C4-2B (cell line): ENCODE measurements around the gene TNMD.

Experiments used
- ZFX ChIP-seq: fragments of 450-650 bp; IDR thresholded peaks from 2 replicates; pipeline ENCODE4 v1.6.1; 2017
- TF ChIP-seq, protein P1 (sequence below): fragments of 450-650 bp; conservative IDR thresholded peaks from 2 replicates; pipeline ENCODE4 v1.5.1; 2017; ENCODE audit warnings: mild to moderate bottlenecking

DNA sequence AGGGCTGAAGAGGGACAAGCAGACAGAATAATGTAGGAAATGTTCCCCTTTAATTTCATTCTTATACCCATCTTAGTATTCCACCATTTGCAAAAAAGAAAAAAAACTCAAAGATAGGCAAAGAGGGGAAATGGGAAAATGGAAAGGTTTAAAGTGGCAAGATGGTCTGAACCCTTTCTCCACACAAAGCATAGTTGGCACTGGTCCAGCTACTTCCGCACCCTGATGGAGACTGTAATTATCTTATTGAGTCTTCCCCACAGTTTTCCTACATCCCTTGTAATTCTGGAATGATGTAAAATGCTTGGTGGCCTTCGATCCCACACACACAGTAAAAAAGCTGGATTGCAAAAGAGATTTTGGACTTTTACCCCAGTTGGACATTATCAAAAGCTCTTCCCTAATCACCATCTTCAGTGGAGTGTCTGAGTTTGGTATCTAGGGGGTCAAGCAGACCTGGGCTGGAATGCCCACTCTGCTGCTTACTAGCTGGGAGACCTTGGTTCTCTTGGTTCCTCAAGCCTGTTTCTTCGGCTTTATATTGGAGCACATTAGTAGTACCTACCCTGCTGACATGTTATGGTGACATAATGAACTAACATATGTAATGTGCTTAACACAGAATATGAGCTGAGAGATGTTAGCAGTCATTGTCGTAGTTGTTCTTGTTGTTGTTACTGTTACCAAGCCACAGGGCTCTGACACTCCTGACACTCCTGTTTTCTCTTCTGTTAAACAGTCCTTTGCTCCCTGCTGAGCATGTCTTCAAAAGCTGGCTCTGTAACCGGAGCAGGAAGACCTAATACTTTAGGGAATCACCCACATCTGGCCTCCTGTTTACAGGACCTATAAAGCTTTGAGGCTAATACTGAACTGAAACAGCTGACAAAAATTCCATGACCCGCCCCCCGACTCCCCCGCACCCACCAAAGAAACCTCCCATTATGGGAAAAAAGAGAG lies 64.0 kb downstream of the TNMD start:
- TF ChIP-seq, protein P1, sequence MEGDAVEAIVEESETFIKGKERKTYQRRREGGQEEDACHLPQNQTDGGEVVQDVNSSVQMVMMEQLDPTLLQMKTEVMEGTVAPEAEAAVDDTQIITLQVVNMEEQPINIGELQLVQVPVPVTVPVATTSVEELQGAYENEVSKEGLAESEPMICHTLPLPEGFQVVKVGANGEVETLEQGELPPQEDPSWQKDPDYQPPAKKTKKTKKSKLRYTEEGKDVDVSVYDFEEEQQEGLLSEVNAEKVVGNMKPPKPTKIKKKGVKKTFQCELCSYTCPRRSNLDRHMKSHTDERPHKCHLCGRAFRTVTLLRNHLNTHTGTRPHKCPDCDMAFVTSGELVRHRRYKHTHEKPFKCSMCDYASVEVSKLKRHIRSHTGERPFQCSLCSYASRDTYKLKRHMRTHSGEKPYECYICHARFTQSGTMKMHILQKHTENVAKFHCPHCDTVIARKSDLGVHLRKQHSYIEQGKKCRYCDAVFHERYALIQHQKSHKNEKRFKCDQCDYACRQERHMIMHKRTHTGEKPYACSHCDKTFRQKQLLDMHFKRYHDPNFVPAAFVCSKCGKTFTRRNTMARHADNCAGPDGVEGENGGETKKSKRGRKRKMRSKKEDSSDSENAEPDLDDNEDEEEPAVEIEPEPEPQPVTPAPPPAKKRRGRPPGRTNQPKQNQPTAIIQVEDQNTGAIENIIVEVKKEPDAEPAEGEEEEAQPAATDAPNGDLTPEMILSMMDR = no peak
- no peak for TF ChIP-seq ZFX
